Frontal cortex (tissue), 4 donors: ENCODE data around the gene RECQL5. TPM values are rescaled to one million over a fixed set of nuclear protein-coding genes. Genes with fewer than 3 reads are reported as not detected.

Source experiments
- DNase-seq, 2 donors: peaks; one replicate each; pipeline ENCODE4 v3.0.0; 2012; ENCODE audit warnings: low spot score in 2 of 2
- FAIRE-seq: peaks from 2 replicates; lab custom pipeline; 2012; peaks lifted over from hg19 to GRCh38; lab: Jason Lieb, UNC
- total RNA-seq: library from RNA; depleted of rRNA; stranded (reverse); fragments of >200 nt; gene quantifications from one replicate; pipeline ENCODE4 v1.2.3, GENCODE V29; 2014
- donor health status: control.
- donor health status: control.
- donor health status: control.

RECQL5 gene
- 6.1 TPM for total RNA-seq

DNA sequence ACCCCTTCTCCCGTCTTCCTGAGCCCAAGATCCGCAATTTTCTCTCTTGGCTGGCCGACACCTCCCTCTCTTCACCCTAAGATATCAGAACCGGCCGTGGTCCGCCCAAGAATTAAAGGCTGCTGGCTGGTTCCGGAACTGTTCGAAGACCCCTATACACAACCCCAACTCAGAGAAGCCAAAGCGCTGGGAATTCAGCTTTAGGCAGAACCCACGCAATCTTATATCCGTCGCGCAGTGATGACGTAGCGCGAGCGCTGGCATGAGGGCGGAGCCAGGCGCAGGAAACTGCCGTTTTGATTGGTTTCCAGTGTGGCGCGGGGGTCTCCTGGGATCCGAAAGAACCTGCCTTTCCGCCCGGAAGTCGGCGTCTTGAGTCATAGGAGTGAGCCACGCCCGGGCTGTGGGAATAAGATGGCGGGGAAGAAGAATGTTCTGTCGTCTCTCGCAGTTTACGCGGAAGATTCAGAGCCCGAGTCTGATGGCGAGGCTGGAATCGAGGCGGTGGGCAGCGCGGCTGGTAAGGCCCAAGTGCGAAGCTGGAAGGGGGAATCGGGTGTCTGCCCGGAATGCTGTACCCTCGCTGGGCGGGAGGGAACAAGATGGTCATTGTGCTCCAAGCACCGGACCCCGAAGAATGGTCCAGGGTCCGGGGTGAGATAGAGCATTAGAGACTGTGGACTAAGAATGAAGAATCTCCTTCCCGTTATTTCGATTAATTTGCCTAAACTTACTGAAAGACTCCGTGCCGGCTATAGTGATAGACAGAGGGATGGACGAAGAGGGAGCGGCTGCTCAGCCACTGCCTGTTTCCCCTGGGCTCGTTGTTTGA is at the start of gene RECQL5, which contains the start of gene SAP30BP:
TSS of gene RECQL5 (minus strand) at position 196 of the 832 bp plus-strand sequence. CDS start 597 bp downstream, outside the sequence.
TSS of gene SAP30BP (plus strand) at position 380 of the 832 bp plus-strand sequence. CDS start at position 415, 35 bp downstream.
- peak; percentile 69 for FAIRE-seq

DNA sequence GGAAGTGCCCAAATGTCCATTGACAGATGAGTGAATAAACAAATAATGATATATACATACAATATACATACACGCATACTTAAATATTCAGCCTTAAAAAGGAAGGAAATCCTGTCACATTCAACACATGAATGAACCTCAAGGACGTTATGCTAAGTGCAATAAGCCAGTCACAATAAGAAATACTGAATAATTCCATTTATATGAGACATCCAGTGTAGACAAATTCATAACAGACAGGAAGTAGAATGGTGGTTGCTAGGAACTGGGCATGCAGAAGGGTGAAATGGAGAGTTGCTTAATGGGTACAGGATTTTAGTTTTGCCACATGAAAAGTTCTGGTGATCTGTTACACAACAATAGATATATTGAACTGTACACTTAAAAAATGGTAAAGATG is 45.5 kb upstream of the RECQL5 start:
- DNase-seq (no peak), FAIRE-seq (no peak)

More for the DNA sequence above, at the start of gene RECQL5, which contains the start of gene SAP30BP:
- peak; percentile 66 to 89 for DNase-seq

- DNase-seq, result no peak
- FAIRE-seq, result no peak
Measured at GRCh38 chr17:75707079-75707571, 40.2 kb upstream of the RECQL5 start.

- no peak for FAIRE-seq
- no peak for DNase-seq
Measured at GRCh38 chr17:75706042-75706728, 39.2 kb upstream of the RECQL5 start.

- no peak for FAIRE-seq
- no peak for DNase-seq
Measured at GRCh38 chr17:75704963-75705875, 38.3 kb upstream of the RECQL5 start.

DNA sequence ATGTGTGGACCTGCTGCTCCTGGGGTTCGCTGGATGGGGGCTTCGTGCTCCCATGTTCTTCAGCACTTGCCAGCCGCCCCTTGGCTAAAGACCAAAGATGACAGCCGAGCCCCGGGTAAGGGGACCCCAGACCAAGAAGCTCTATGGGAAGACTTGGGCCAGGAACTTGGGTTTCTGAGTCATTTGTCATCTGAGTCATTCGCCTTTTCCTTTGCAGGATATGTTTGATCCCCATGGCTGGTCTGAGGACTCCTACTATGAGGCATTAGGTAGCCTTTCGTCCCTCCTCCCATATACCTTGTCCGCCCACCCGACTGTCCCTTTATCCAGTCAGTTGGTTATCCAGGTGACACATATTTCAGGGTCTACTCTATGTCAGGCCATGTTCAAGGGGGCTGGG is 36.6 kb upstream of the RECQL5 start:
- no peak for DNase-seq
- no peak for FAIRE-seq

DNA sequence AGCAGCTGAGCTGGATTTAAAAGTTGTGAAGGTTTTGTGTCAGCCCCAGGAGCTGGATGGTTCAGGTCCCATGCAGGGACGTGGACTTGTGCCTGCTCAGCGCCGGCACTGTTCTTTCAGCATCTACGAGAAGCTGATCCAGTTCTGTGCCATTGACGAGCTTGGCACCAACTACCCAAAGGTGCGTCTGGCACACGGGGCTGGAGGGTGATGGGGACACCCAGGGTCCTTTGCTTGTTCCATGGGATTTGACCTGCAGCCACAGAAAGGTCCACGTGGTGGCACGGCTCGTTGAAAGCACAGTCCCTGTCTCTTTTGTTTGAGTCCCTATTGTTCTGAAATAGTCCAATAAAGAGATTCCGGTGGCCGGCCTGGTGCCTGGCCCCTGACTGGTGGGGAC is 36.2 kb upstream of the RECQL5 start:
- DNase-seq (no peak), FAIRE-seq (no peak)

GRCh38 chr17:75701288-75701687 is 34.3 kb upstream of the RECQL5 start:
- FAIRE-seq (no peak), DNase-seq (no peak)

GRCh38 chr17:75698659-75699058 is 31.7 kb upstream of the RECQL5 start:
- DNase-seq (no peak), FAIRE-seq (no peak)

GRCh38 chr17:75697651-75698291 is 30.8 kb upstream of the RECQL5 start:
- DNase-seq (peak in 1 of 2 donors; percentile 55), FAIRE-seq (no peak)

DNA sequence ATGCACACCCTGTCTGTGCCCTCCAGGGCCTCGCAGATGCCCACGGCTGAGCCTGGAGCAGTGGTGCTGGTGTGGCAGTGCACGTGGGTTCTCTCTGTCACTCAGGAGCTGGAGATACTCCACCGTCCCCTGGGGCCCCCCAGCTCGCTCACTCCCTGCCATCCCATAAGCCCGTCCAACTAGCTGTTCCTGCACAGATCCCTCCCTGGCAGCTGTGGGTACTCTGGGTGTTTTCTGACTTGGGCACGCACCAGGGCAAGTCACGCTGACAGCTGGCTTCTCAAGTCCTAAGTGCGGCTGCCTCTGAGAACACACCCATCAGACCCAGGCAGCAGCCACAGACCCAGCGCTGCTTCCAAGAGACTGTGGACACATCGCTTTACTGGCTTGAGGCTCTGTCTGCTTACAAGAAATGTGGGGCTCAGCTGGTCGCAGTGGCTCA is 28.9 kb upstream of the RECQL5 start:
- FAIRE-seq, result no peak
- no peak for DNase-seq

DNA sequence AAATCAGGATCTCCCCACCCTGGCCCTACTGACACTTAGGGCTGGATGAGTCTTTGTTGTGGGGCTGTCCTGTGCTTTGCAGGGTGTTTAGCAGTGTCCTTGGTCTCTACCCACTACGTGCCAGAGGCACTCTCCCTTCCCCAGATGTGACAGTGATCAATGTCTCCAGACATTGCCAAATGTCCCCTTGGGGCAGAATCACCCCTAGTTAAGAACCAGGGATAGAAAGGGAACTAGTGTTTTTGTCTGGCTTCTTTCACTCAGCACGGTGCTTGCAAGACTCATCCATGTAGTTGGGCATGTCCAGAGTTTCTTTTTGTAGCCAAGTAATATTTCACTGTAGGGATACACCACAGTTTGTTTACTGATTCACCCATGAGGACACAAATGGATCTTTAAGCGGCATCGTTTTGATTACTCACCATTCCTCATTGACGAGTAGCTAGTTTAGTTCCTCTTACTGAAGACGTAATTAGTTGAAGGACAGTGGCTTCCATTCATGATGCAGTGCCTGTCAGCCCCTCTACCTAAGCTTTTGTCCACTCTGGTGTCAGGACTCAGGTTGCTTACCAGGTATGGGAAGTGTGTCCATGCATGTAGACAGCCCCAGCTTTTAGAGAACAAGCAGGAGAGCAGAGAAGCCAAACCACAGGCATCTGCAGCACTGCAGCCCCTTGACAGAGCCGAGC is 28.3 kb upstream of the RECQL5 start:
- no peak for DNase-seq
- no peak for FAIRE-seq

- DNase-seq (no peak), FAIRE-seq (no peak)
Measured at GRCh38 chr17:75694536-75694935, 27.6 kb upstream of the RECQL5 start.

DNA sequence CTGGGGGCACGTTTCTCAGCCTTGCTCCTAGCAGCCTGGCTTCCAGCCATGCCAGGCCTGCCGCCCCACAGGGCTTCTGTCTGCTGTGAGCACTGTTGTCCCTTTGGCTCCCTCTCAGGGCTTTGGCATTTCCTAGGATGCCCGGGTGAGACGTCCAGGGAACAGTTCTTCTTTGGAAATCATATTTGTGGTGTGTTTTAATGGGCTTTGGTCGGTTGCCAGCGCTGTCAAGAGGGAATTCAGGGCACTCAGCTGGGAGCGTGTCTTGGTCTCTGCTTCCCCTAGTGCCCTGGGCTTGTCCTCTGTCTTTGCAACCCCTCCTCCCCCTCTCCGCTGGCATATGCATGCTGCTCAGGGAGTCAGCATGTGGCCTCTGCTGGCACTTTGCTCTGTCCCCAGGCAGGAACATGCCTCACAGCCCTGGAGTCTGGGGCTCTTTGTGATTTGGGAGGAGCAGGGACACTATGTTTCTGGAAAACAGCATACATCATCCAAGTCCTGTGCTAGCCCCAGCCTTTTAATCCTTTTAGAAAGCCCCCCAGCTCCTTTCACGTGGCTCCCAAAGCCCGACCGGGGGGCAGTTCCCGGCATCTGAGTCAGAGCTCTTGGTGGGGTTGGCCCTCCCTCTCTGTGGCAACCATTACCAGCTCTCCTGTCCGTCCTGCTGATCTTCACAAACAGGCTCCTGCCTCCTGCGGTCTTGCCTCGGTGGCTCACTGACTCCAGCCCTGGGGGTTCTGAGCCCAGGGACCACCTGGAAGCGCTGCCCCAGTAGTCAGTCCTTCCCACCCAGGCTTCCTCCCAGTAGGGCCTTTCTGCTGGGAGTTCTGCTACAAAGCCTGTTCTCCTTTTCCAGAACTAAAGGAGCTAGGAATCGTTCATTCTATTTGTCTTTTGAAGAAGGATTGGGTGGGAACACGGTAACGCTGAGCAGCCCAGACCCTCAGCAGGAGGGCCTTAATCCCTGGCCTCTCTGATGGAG is 26.8 kb upstream of the RECQL5 start:
- FAIRE-seq (no peak), DNase-seq (peak in 1 of 2 donors; percentile 62)

DNA sequence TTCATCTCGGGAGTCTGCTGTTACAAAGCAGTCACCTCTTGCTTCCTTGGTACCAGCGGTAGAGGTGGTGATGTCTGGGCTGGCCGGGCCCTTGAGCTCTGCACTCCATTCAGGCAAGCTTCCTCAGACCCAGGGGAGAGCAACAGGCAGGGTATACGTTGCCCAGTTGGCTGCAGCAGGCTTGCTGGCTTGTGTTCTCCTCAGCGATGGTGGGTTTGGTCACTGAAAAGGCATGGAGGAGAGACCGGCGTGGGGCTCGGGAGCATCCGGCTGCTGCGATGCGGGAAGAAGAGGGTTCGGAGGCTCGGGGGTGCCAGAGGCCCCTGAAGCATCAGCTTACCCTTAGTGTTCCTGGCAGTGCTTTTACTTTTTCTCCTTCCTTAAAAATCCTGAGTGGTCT is 26.0 kb upstream of the RECQL5 start:
- no peak for FAIRE-seq
- DNase-seq, result no peak

- DNase-seq (no peak), FAIRE-seq (no peak)
Measured at GRCh38 chr17:75691801-75692626, 25.1 kb upstream of the RECQL5 start.

GRCh38 chr17:75691371-75691791 is 24.4 kb upstream of the RECQL5 start:
- no peak for DNase-seq
- no peak for FAIRE-seq
